ENCODE data around the gene DNM1L.

Gene DNM1L

DNA sequence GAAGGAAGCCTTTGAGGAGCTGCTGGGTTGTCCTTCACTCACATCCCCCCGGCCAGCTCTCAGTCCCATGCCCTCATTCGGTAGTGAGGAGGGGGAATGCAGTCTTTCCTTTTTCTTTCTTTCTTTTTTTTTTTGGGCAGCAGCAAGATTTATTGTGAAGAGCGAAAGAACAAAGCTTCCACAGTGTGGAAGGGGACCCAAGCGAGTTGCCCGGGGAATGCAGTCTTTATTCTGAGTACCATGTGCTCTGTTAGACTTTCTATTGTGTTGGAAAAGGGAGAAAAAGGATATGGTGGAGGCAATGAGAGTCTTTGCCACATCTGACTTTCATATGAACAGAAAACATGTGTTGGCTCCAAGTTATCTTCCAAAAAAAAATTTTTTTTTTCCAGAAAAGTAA, 106.5 kb downstream of the DNM1L start:
- TF ChIP-seq, protein P1, sequence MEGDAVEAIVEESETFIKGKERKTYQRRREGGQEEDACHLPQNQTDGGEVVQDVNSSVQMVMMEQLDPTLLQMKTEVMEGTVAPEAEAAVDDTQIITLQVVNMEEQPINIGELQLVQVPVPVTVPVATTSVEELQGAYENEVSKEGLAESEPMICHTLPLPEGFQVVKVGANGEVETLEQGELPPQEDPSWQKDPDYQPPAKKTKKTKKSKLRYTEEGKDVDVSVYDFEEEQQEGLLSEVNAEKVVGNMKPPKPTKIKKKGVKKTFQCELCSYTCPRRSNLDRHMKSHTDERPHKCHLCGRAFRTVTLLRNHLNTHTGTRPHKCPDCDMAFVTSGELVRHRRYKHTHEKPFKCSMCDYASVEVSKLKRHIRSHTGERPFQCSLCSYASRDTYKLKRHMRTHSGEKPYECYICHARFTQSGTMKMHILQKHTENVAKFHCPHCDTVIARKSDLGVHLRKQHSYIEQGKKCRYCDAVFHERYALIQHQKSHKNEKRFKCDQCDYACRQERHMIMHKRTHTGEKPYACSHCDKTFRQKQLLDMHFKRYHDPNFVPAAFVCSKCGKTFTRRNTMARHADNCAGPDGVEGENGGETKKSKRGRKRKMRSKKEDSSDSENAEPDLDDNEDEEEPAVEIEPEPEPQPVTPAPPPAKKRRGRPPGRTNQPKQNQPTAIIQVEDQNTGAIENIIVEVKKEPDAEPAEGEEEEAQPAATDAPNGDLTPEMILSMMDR (IDR thresholded peaks at IDR 0.05; ENCODE audit: extremely low read depth, insufficient read depth, missing control alignments): no peak
- no peak for DNase-seq (ENCODE audit: low spot score)
- in situ Hi-C loops (cut with MboI; ENCODE audit: low pct_unique_long_range_greater_than_20kb, low sequenced_read_pairs, unreplicated experiment): no loop called here

DNA sequence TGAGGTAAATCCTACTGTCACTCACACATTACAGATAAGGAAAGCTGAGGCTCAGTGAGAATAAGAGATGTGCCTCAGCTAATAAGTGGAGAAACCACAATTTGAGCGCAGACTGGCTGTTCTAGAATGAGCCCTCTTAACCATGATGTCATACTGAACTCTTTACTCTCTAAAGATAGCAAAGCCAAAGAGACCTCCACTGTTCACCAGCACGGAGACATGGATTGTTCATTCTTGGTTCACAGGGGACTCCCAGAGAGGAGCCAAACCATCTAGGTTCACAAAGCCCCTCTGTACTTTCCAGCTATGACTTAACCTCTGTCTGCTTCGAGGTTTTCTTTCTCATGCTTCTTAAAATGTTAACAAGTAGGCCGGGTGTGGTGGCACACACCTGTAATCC, 109.3 kb downstream of the DNM1L start:
- in situ Hi-C loops (cut with MboI; ENCODE audit: low pct_unique_long_range_greater_than_20kb, low sequenced_read_pairs, unreplicated experiment): no loop called here
- DNase-seq (ENCODE audit: low spot score): peak; percentile 19
- TF ChIP-seq, protein P1 (IDR thresholded peaks at IDR 0.05; ENCODE audit: extremely low read depth, insufficient read depth, missing control alignments): no peak

DNA sequence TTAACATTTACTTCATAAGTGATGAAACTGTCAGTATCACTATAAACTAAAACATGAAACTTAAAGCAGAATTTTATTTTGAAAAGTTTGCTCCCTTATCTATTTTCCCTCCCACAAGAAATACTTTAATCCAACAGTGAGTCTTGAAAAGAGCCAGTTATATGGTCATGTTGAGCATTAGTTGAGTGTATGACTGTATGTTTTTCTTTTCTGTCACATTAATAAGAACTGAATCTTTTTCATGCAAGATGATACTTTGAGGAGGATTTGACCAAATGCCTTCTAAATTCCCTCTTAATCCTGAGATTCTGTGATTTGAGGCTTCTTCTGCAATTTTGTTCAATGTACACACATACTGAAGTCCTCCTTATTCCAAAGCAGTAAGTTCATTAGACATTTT, 110.3 kb downstream of the DNM1L start:
- TF ChIP-seq, protein P1 (IDR thresholded peaks at IDR 0.05; ENCODE audit: extremely low read depth, insufficient read depth, missing control alignments): no peak
- in situ Hi-C loops (cut with MboI; ENCODE audit: low pct_unique_long_range_greater_than_20kb, low sequenced_read_pairs, unreplicated experiment): no loop called here
- no peak for DNase-seq (ENCODE audit: low spot score)

DNA sequence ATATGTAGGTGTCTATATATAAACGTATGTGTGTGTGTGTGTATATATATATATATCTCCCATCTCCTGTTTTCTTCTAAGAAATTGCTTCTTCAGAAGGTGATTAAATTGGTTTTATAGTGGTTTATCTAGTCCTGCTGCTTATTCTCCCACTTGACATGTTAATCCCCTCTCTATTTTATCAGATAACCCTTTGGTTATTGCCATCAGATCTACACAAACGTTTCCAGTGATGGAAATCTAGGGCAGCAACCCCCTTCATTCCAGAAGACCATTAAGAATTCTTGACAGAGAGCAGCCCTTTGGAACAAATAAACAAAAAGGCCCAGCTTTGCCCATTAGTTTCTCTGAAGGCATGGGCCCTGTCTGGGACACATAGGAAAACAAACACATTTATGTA, 110.8 kb downstream of the DNM1L start:
- TF ChIP-seq, protein P1 (IDR thresholded peaks at IDR 0.05; ENCODE audit: extremely low read depth, insufficient read depth, missing control alignments): no peak
- in situ Hi-C loops (cut with MboI; ENCODE audit: low pct_unique_long_range_greater_than_20kb, low sequenced_read_pairs, unreplicated experiment): no loop called here
- DNase-seq (ENCODE audit: low spot score): no peak

DNA sequence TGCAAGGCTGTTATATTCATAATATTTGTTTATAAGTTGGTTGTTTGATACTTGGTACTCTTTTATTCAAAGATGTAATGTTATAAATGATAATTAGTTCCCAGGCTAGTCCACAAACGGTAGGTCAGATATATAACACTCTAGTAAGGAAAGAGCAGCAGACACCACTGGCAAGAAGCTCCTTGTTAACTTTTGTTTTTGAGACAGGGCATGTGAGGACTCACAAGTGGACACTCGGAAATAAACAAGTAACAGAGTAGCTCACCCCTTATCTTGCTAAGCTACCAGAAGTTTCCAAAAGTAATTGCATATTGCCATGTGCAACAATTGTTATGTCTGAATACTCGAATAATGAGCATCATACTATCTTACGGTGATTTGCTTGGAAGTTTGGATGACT, 115.2 kb downstream of the DNM1L start:
- in situ Hi-C loops (cut with MboI; ENCODE audit: low pct_unique_long_range_greater_than_20kb, low sequenced_read_pairs, unreplicated experiment): no loop called here
- TF ChIP-seq, protein P1 (IDR thresholded peaks at IDR 0.05; ENCODE audit: extremely low read depth, insufficient read depth, missing control alignments): no peak
- no peak for DNase-seq (ENCODE audit: low spot score)
